ELF-1 (cell line): ENCODE results near the gene TTLL1.

Experiments used
- DNase-seq: peaks from one replicate; pipeline ENCODE4 v3.0.0-alpha.2; 2016; ENCODE audit warnings: low read depth, low spot score

The TTLL1 gene

GRCh38 chr22:42994276-42994916, 94.8 kb downstream of the TTLL1 start:
- no peak for DNase-seq

GRCh38 chr22:42993651-42994275, 95.4 kb downstream of the TTLL1 start:
- no peak for DNase-seq

GRCh38 chr22:42992886-42993479, 96.2 kb downstream of the TTLL1 start:
- DNase-seq: no peak

GRCh38 chr22:42992092-42992491, 97.1 kb downstream of the TTLL1 start:
- no peak for DNase-seq

GRCh38 chr22:42991010-42991651, 98.1 kb downstream of the TTLL1 start:
- DNase-seq: peak; percentile 38

- peak; percentile 42 for DNase-seq
These were observed 98.9 kb downstream of the TTLL1 start for GRCh38 chr22:42990131-42990838.
